Thyroid gland (tissue), 4 donors: ENCODE measurements around the gene COL11A2. TPM values are rescaled to one million over a fixed set of nuclear protein-coding genes. Genes with fewer than 3 reads are reported as not detected.

ENCODE experiments used
- DNase-seq, 2 donors: peaks; one replicate each; pipeline ENCODE4 v3.0.0-alpha.2; 2019
- H3K27ac ChIP-seq, 3 donors: fragments of 200-600 bp; sonication (generic); 1 replicate in 2 of 3; 2 replicates in 1 of 3; pipeline ENCODE4 v1.5.1; 2016 to 2019; ENCODE audit warnings: mild to moderate bottlenecking in 1 of 3, moderate library complexity in 1 of 3
- H3K27me3 ChIP-seq: fragments of 200-600 bp; sonication (generic); one replicate; pipeline ENCODE4 v1.5.1; 2019
- H3K36me3 ChIP-seq, 2 donors: fragments of 200-600 bp; sonication (generic); one replicate each; pipeline ENCODE4 v1.5.1; 2016 to 2019
- H3K4me1 ChIP-seq, 2 donors: fragments of 200-600 bp; sonication (generic); one replicate each; pipeline ENCODE4 v1.5.1; 2017 to 2019
- H3K4me3 ChIP-seq, 3 donors: fragments of 200-600 bp; sonication (generic); replicated peaks in 1 of 3; 1 replicate in 2 of 3; 2 replicates in 1 of 3; pipeline ENCODE4 v1.5.1; 2016; ENCODE audit warnings: mild to moderate bottlenecking in 1 of 3
- H3K9me3 ChIP-seq: fragments of 200-600 bp; sonication (generic); one replicate; pipeline ENCODE4 v1.5.1; 2017
- CTCF ChIP-seq, 6 experiments: fragments of 200-600 bp in 3 of 6; fragments of 450-650 bp in 3 of 6; sonication (generic) in 3 of 6; IDR thresholded peaks; one replicate each; pipeline ENCODE4 v1.5.1; 2016 to 2019; ENCODE audit warnings: antibody characterized with exemption in 6 of 6, mild to moderate bottlenecking in 2 of 6, inconsistent platforms in 1 of 6, moderate library complexity in 1 of 6
- POLR2A ChIP-seq, 2 donors: fragments of 450-650 bp; IDR thresholded peaks; one replicate each; pipeline ENCODE4 v1.6.1; 2017; ENCODE audit warnings: antibody characterized with exemption in 2 of 2, mild to moderate bottlenecking in 2 of 2, moderate library complexity in 1 of 2
- WGBS, 2 donors: methylation state at CpG; one replicate each; pipeline ENCODE4 v1.1.5; 2017; 5-methylcytosine and 5-hydroxymethylcytosine counted together
- intact Hi-C: fragments of 100-400 bp; cut with DNase I; formaldehyde crosslinking; loops from one replicate; pipeline ENCODE4 v1.15.1; 2023
- microRNA counts, 2 donors: library from miRNA; unstranded; fragments of <30 nt; microRNA quantifications; one replicate each; lab custom pipeline; 2016 to 2017
- microRNA-seq: library from miRNA; unstranded; fragments of <30 nt; microRNA quantifications from one replicate; pipeline ENCODE4, GENCODE V29; 2016
- small RNA-seq: library from RNA; depleted of rRNA; stranded (forward); fragments of <200 nt; gene quantifications from one replicate; pipeline ENCODE3, GENCODE V24; 2016
- total RNA-seq, 4 donors: library from RNA; depleted of rRNA; stranded (reverse); fragments of >200 nt; gene quantifications; one replicate each; pipeline ENCODE4 v1.2.3, GENCODE V29; 2016

The COL11A2 gene
- total RNA-seq, 4 donors from 2014 or later: 0.68 to 2.8 (median 2.0) TPM

GRCh38 chr6:33116417-33116816 is 75.8 kb downstream of the COL11A2 start:
- no peak overlapping the region for H3K4me3 ChIP-seq
- intact Hi-C loops: no loop called here
- TF ChIP-seq CTCF (IDR thresholded peaks at IDR 0.05): no peak
- WGBS, 2 donors: 4 to 6% methylated on average over 6 of the region's 6 CpGs
- no peaks in the 10 kb centered on the region for H3K4me1 ChIP-seq
- peaks cover 4% of the 10 kb centered on the region for H3K27me3 ChIP-seq
- no peak overlapping the region for H3K27ac ChIP-seq
- H3K36me3 ChIP-seq: no peaks in the 10 kb centered on the region
- no peaks in the 10 kb centered on the region for H3K9me3 ChIP-seq
- DNase-seq: no peak

GRCh38 chr6:33114406-33114805 is 77.9 kb downstream of the COL11A2 start:
- no peaks in the 10 kb centered on the region for H3K4me1 ChIP-seq
- peaks cover 4% of the 10 kb centered on the region for H3K27me3 ChIP-seq
- no peak overlapping the region for H3K27ac ChIP-seq
- no peaks in the 10 kb centered on the region for H3K36me3 ChIP-seq
- no peak for DNase-seq
- H3K4me3 ChIP-seq: no peak overlapping the region
- intact Hi-C loops: no loop called here
- no peaks in the 10 kb centered on the region for H3K9me3 ChIP-seq
- no peak for TF ChIP-seq POLR2A (IDR thresholded peaks at IDR 0.05)
- TF ChIP-seq CTCF (IDR thresholded peaks at IDR 0.05): no peak

GRCh38 chr6:33113755-33114154 is 78.5 kb downstream of the COL11A2 start:
- WGBS, 2 donors: 65 to 77% methylated on average over 7 of the region's 7 CpGs
- intact Hi-C loops: no loop called here
- no peaks in the 10 kb centered on the region for H3K36me3 ChIP-seq
- H3K4me3 ChIP-seq: no peak overlapping the region
- TF ChIP-seq POLR2A (IDR thresholded peaks at IDR 0.05) (no peak), CTCF (IDR thresholded peaks at IDR 0.05) (no peak)
- H3K9me3 ChIP-seq: no peaks in the 10 kb centered on the region
- H3K27me3 ChIP-seq: peaks cover 4% of the 10 kb centered on the region
- DNase-seq: no peak
- H3K27ac ChIP-seq: no peak overlapping the region
- H3K4me1 ChIP-seq: no peaks in the 10 kb centered on the region

MicroRNAs encoded within 50 kb of the gene (microRNA counts, 767-probe panel; counts per million panel counts)
- microRNA hsa-miR-219-1-3p (lab: Ali Mortazavi, UCI) (0 counts per million in 2 donors), microRNA hsa-miR-219-5p (lab: Ali Mortazavi, UCI) (0 to 1,912 counts per million in 2 donors)

Small RNAs within 50 kb of the gene (microRNA-seq; reads per million reads assigned to microRNA genes)
- 1.8 reads per million for gene MIR219A1

Small RNAs within 50 kb of the gene (small RNA-seq; reads per million reads assigned to genes)
- gene MIR219A1: 0.75 reads per million
- 0.38 reads per million for gene RNY4P10

Other genes starting within 250 kb of the COL11A2 start
- gene HLA-DMA, start 239.4 kb downstream of the COL11A2 start, total RNA-seq: 10 to 100 TPM; 10.7 to 41.5 (median 27.3) TPM
- gene BRD2, start 223.9 kb downstream of the COL11A2 start, total RNA-seq: 100 to 1,000 TPM; 206 to 282 (median 238) TPM
- 10 to 100 TPM in 3 of 4 donors, 1 to 10 TPM in 1; 2.0 to 85.9 (median 20.3) TPM for gene HLA-DOA, start 182.9 kb downstream of the COL11A2 start, total RNA-seq
- gene HLA-DPA1, start 118.8 kb downstream of the COL11A2 start, total RNA-seq: 100 to 1,000 TPM in 1 of 4 donors, 10 to 100 TPM in 3; 15.4 to 172 (median 67.6) TPM
- 10 to 100 TPM; 33.8 to 44.7 (median 41.0) TPM for gene HLA-DPB1, start 116.5 kb downstream of the COL11A2 start, total RNA-seq
- 10 to 100 TPM; 29.6 to 46.8 (median 41.2) TPM for gene RXRB, start 8.2 kb upstream of the COL11A2 start, total RNA-seq
- gene SLC39A7, start 8.4 kb upstream of the COL11A2 start, total RNA-seq: 100 to 1,000 TPM in 3 of 4 donors, 10 to 100 TPM in 1; 90.8 to 191 (median 153) TPM
- gene HSD17B8, start 12.2 kb upstream of the COL11A2 start, total RNA-seq: 10 to 100 TPM; 30.2 to 79.4 (median 40.9) TPM
- 10 to 100 TPM; 20.3 to 40.2 (median 24.7) TPM for gene RING1, start 16.0 kb upstream of the COL11A2 start, total RNA-seq
- gene VPS52, start 79.4 kb upstream of the COL11A2 start, total RNA-seq: 10 to 100 TPM; 45.5 to 64.8 (median 54.8) TPM
- gene RPS18, start 79.6 kb upstream of the COL11A2 start, total RNA-seq: 1,000 to 10,000 TPM; 1,790 to 3,429 (median 2,432) TPM
- gene B3GALT4, start 84.7 kb upstream of the COL11A2 start, total RNA-seq: 10 to 100 TPM; 10.5 to 19.8 (median 16.4) TPM
- gene WDR46, start 96.8 kb upstream of the COL11A2 start, total RNA-seq: 10 to 100 TPM; 25.8 to 63.9 (median 45.2) TPM
- gene PFDN6, start 97.1 kb upstream of the COL11A2 start, total RNA-seq: 10 to 100 TPM; 29.1 to 51.9 (median 35.6) TPM
- 10 to 100 TPM; 66.8 to 78.5 (median 71.3) TPM for gene RGL2, start 106.5 kb upstream of the COL11A2 start, total RNA-seq
- 100 to 1,000 TPM in 3 of 4 donors, 10 to 100 TPM in 1; 86.4 to 151 (median 132) TPM for gene TAPBP, start 121.6 kb upstream of the COL11A2 start, total RNA-seq
- gene ZBTB22, start 125.3 kb upstream of the COL11A2 start, total RNA-seq: 10 to 100 TPM; 17.9 to 30.3 (median 26.3) TPM
- 10 to 100 TPM; 33.7 to 53.2 (median 38.9) TPM for gene DAXX, start 130.5 kb upstream of the COL11A2 start, total RNA-seq
- gene KIFC1, start 199.4 kb upstream of the COL11A2 start, total RNA-seq: 1 to 10 TPM in 2 of 4 donors, under 1 TPM in 2; 0.13 to 4.3 (median 0.91) TPM
- 100 to 1,000 TPM in 1 of 4 donors, 10 to 100 TPM in 3; 75.3 to 109 (median 88.5) TPM for gene PHF1, start 218.5 kb upstream of the COL11A2 start, total RNA-seq
- gene CUTA, start 225.6 kb upstream of the COL11A2 start, total RNA-seq: 100 to 1,000 TPM; 165 to 296 (median 257) TPM
- gene SYNGAP1, start 227.6 kb upstream of the COL11A2 start, total RNA-seq: 10 to 100 TPM in 3 of 4 donors, 1 to 10 TPM in 1; 10.0 to 15.3 (median 12.2) TPM